Suprapubic skin (tissue), 3 donors: ENCODE data around the gene PPP2R2B.

Experiments used
- POLR2AphosphoS5 ChIP-seq, 3 donors: sonication (generic); formaldehyde crosslinking; IDR thresholded peaks; one replicate each; pipeline ENCODE4 v1.6.1; 2017; ENCODE audit warnings: antibody characterized with exemption in 3 of 3
- TF ChIP-seq, protein P1 (sequence below), 2 donors: fragments of 200-600 bp in 1 of 2; fragments of 450-650 bp in 1 of 2; sonication (generic) in 1 of 2; IDR thresholded peaks; one replicate each; pipeline ENCODE4 v1.5.1; 2016 to 2019; ENCODE audit warnings: antibody characterized with exemption in 2 of 2, mild to moderate bottlenecking in 1 of 2, moderate library complexity in 1 of 2

- no peak for TF ChIP-seq POLR2AphosphoS5 (IDR thresholded peaks at IDR 0.05)
- TF ChIP-seq, protein P1, sequence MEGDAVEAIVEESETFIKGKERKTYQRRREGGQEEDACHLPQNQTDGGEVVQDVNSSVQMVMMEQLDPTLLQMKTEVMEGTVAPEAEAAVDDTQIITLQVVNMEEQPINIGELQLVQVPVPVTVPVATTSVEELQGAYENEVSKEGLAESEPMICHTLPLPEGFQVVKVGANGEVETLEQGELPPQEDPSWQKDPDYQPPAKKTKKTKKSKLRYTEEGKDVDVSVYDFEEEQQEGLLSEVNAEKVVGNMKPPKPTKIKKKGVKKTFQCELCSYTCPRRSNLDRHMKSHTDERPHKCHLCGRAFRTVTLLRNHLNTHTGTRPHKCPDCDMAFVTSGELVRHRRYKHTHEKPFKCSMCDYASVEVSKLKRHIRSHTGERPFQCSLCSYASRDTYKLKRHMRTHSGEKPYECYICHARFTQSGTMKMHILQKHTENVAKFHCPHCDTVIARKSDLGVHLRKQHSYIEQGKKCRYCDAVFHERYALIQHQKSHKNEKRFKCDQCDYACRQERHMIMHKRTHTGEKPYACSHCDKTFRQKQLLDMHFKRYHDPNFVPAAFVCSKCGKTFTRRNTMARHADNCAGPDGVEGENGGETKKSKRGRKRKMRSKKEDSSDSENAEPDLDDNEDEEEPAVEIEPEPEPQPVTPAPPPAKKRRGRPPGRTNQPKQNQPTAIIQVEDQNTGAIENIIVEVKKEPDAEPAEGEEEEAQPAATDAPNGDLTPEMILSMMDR (IDR thresholded peaks at IDR 0.05): no peak
Measured at GRCh38 chr5:146751781-146752401, 126.7 kb downstream of the PPP2R2B start.
